ENCODE data around the gene HEG1. TPM values are rescaled to one million over a fixed set of nuclear protein-coding genes. Genes with fewer than 3 reads are reported as not detected.

Gene HEG1
- 9.7 and 13.1 TPM in 2 replicates for total RNA-seq (2021; fragmentation: NEBNext Ultra II Directional; extraction: Animal tissue kit (Norgen Biotek cat#: 25700))
- 5.0 and 5.3 TPM in 2 replicates for polyA plus RNA-seq (2011; rRNA removed)
- 3.2 TPM for polyA plus RNA-seq (2011; cell fraction: cytosol; rRNA removed)
- polyA plus RNA-seq (2011; cell fraction: nucleus; rRNA removed): 5.4 TPM
- polyA plus RNA-seq (2012, experiment 1 of 2): 4.5 to 6.0 TPM (median 5.0 TPM) in 4 replicates
- 0.62 TPM for polyA plus RNA-seq (2012, experiment 2 of 2)
- 5.1 TPM for polyA plus RNA-seq (2013, experiment 1 of 2)
- polyA plus RNA-seq (2013, experiment 2 of 2): 5.3 TPM
- 9.4 and 11.0 TPM in 2 replicates for polyA minus RNA-seq (2011; rRNA and poly(A)+ RNA removed)
- polyA minus RNA-seq (2011; cell fraction: cytosol; rRNA and poly(A)+ RNA removed): 8.3 TPM
- 8.0 TPM for polyA minus RNA-seq (2011; cell fraction: nucleus; rRNA and poly(A)+ RNA removed)
- long read RNA-seq, experiment 1, partial matches to known transcripts: 0 of 3 reads
- long read RNA-seq, experiment 1, other reads (novel, unspliced or antisense): 3 of 3 reads
- long read RNA-seq, experiment 2, partial matches to known transcripts: 0 of 1 reads
- long read RNA-seq, experiment 2, other reads (novel, unspliced or antisense): 1 of 1 reads

GRCh38 chr3:125055913-125056745, at the start of gene HEG1:
HEG1 (minus strand) TSS chr3:125055997; CDS start chr3:125055890, 107 bp downstream.
- no peak within 1 kb of the TSS for H3K56ac ChIP-seq (replicated peaks; ENCODE audit: insufficient read length, low read depth, low read length)
- no peak within 1 kb of the TSS for H3K9ac ChIP-seq (replicated peaks in 1 of 4; ENCODE audit: extremely low read depth in 1 of 4, low read depth in 3 of 4, low read length in 3 of 4)
- ChIA-PET POLR2A (ENCODE audit: partially characterized antibody) (no interaction called here), CTCF (ENCODE audit: partially characterized antibody) (interaction anchor here (0.6 to 1.5 kb wide), 3 partner anchors 61 to 146 kb away, joined by 3 to 5 read pairs (median 3); no protein-coding TSS in a partner anchor)
- H3K27me3 ChIP-seq (replicated peaks in 1 of 4; ENCODE audit: control insufficient read depth in 3 of 4, extremely low read depth in 1 of 4, insufficient read depth in 3 of 4, low read length in 3 of 4): peaks cover 7 to 30% (median 19%) of the 10 kb centered on the region in 4 experiments
- no peaks in the 10 kb centered on the region for H3K79me1 ChIP-seq (ENCODE audit: low read depth, low read length)
- no peak within 1 kb of the TSS for H2AK5ac ChIP-seq (ENCODE audit: low read depth, low read length)
- H3K9me3 ChIP-seq (ENCODE audit: insufficient read depth in 2 of 2, low read depth in 1 of 2, low read length in 1 of 2): no peaks in the 10 kb centered on the region
- no peak within 1 kb of the TSS for H3K23ac ChIP-seq (ENCODE audit: insufficient read length)
- no peak within 1 kb of the TSS for H2BK20ac ChIP-seq (ENCODE audit: low read length)
- H3K23me2 ChIP-seq (ENCODE audit: low read depth, low read length): peaks cover 9% of the 10 kb centered on the region; the same call in 1 of the 2 replicates
- H3K4me2 ChIP-seq (ENCODE audit: insufficient read depth in 1 of 2, low read depth in 2 of 2, low read length in 2 of 2): peak within 1 kb of the TSS; percentile 65 to 86
- H2BK120ac ChIP-seq (replicated peaks; ENCODE audit: low read depth, low read length): no peak within 1 kb of the TSS
- no peak within 1 kb of the TSS for H3K14ac ChIP-seq (ENCODE audit: insufficient read length)
- no peak within 1 kb of the TSS for H2BK15ac ChIP-seq (ENCODE audit: low read length)
- H3K27ac ChIP-seq (ENCODE audit: low read depth, low read length): no peak within 1 kb of the TSS
- H3K4me3 ChIP-seq (ENCODE audit: extremely low read depth in 1 of 4, insufficient read depth in 2 of 4, low read depth in 3 of 4, low read length in 4 of 4): peak within 1 kb of the TSS; percentile 56 to 77 (median 58)
- H4K20me1 ChIP-seq (replicated peaks in 1 of 2; ENCODE audit: control insufficient read depth in 1 of 2, insufficient read depth in 2 of 2, low read length in 2 of 2): no peaks in the 10 kb centered on the region
- H2BK5ac ChIP-seq (ENCODE audit: low read depth, low read length): no peak within 1 kb of the TSS
- no peak within 1 kb of the TSS for H2BK12ac ChIP-seq (ENCODE audit: low read depth, low read length)
- FAIRE-seq (no peak), DNase-seq (ENCODE audit: low read depth in 1 of 2, low spot score in 2 of 2) (peak in 1 of 2 experiments; percentile 83)
- H4K91ac ChIP-seq (replicated peaks; ENCODE audit: insufficient read length, low read length): no peak within 1 kb of the TSS
- no peaks in the 10 kb centered on the region for H3K36me3 ChIP-seq (ENCODE audit: control insufficient read depth in 2 of 4, insufficient read depth in 4 of 4, low read length in 3 of 4)
- no peak within 1 kb of the TSS for H3K4ac ChIP-seq (replicated peaks; ENCODE audit: insufficient read length, low read depth, low read length)
- 11% methylated on average over 15 of the region's 67 CpGs; no CpG with 5 or more reads in 1 of the 2 experiments for WGBS, 2 experiments (ENCODE audit: extremely low coverage in 1 of 2, insufficient coverage in 1 of 2, insufficient read length in 1 of 2, insufficient replicate concordance in 2 of 2, low coverage in 1 of 2, low lambda C conversion rate in 2 of 2, missing lambda C conversion rate in 1 of 2)
- peaks cover 17 to 33% (median 26%) of the 10 kb centered on the region in 4 experiments for H3K4me1 ChIP-seq (replicated peaks in 1 of 4; ENCODE audit: control insufficient read depth in 3 of 4, insufficient read depth in 4 of 4, low read length in 3 of 4)
- H4K5ac ChIP-seq (ENCODE audit: insufficient read length, low read depth, low read length): no peak within 1 kb of the TSS
- H2AFZ ChIP-seq (ENCODE audit: low read length): peak within 1 kb of the TSS; percentile 54; the same call in 1 of the 2 replicates
- no peak within 1 kb of the TSS; the same call in 1 of the 2 replicates for H3K18ac ChIP-seq (ENCODE audit: extremely low read depth, low read length)
- H3K79me2 ChIP-seq (ENCODE audit: control insufficient read depth in 1 of 2, insufficient read depth in 2 of 2, low read length in 2 of 2): no peaks in the 10 kb centered on the region
- H4K8ac ChIP-seq (ENCODE audit: extremely low read depth, insufficient read depth, low read length): no peak within 1 kb of the TSS

Measured in H1 (cell line).